GM12891 (cell line): ENCODE measurements around the gene SINHCAF.

Source experiments
- DNase-seq: peaks from one replicate; pipeline ENCODE4 v3.0.0; 2011; ENCODE audit warnings: low spot score; ENCODE audit not compliant: insufficient read length
- FAIRE-seq: peaks from 2 replicates; lab custom pipeline; 2011; peaks lifted over from hg19 to GRCh38; lab: Jason Lieb, UNC
- PAX5 ChIP-seq: IDR thresholded peaks from 2 replicates; pipeline ENCODE4 v1.6.1; 2011; ENCODE audit warnings: low read length, moderate library complexity, mild to moderate bottlenecking; ENCODE audit not compliant: insufficient read depth, severe bottlenecking
- POLR2A ChIP-seq: IDR thresholded peaks from 2 replicates; pipeline ENCODE4 v1.6.1; 2011; ENCODE audit warnings: low read depth, low read length, control low read depth
- POLR2AphosphoS5 ChIP-seq: IDR thresholded peaks from 2 replicates; pipeline ENCODE4 v1.6.1; 2011; ENCODE audit warnings: low read depth, low read length, control low read depth
- POU2F2 ChIP-seq: IDR thresholded peaks from 2 replicates; pipeline ENCODE4 v1.6.1; 2011; ENCODE audit warnings: low read depth, mild to moderate bottlenecking, control low read depth, low read length, moderate library complexity
- SPI1 ChIP-seq: IDR thresholded peaks from 2 replicates; pipeline ENCODE4 v1.6.1; 2011; ENCODE audit warnings: low read depth, low read length, control low read depth
- TAF1 ChIP-seq: IDR thresholded peaks from 2 replicates; pipeline ENCODE4 v1.6.1; 2011; ENCODE audit warnings: low read depth, low read length, control low read depth

Gene SINHCAF

DNA sequence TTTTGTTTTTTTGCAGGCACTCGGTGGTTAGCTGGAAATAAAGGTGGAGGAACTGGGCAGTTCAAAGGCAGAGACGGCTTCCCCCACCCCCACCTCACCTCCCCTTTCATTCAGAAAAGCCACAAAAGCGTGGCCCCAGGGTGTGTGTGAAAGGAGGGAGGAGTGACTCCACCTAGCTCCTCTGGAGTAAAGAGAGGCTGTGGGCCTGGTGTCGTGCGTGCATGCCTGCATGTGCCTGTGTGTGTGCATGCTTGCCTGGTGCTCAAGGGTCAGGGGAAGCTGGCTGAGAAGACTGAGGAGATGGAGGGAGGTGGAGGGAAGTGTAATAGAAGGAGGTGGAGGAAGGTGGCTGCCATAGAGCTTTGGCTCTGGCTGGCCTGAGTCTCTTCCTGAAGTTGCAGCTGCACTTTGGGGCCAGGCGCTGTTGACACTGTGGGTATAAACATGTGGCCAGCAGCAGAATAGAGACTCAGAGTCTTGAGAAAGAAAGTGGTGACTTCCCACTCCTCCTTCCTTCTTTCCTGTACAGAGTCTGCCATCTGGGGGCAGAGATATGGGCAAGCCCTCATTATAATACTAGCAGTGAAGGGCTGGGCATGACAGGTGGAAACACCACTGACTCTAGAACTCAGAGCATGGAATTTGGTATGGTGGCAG lies 36.9 kb upstream of the SINHCAF start:
- TF ChIP-seq TAF1 (no peak), POU2F2 (no peak), PAX5 (no peak), SPI1 (no peak), POLR2A (no peak), POLR2AphosphoS5 (no peak)
- DNase-seq (peak; percentile 27), FAIRE-seq (peak; percentile 68)

DNA sequence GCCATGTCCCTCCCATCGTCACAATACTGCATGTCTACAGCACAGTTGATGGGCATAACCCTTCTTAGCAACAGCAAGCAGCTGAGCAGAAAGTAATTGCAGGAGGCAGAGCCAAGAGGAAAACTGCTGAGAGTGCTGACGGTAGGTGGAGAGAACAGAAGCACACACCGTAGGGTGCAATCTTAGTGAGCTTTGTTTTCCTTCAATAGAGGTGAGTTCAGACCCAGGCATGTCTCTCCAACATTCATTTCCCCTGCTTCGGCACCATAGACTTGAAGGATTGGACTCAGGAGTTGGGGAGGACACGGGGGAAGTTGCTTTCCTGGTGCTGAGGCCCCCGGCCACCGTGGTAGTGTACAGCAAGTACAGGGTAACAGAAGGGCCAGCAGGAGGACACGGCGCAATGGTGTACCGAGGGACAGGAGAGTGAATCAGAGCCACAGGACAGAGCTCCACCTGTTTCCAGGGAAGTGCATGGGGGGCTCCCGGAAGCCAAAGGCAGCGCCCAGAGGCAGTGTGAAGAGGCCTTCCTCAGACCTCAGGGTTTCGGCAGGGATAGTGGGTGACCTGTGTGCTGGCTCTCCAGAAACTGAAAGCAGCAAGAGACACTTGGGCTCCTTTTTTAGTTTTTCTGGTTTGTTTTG lies 36.3 kb upstream of the SINHCAF start:
- TF ChIP-seq POLR2A = no peak
- no peak for TF ChIP-seq POLR2AphosphoS5
- no peak for TF ChIP-seq PAX5
- TF ChIP-seq POU2F2 = no peak
- TF ChIP-seq TAF1 = no peak
- no peak for TF ChIP-seq SPI1
- DNase-seq (peak; percentile 30), FAIRE-seq (peak; percentile 33)

DNA sequence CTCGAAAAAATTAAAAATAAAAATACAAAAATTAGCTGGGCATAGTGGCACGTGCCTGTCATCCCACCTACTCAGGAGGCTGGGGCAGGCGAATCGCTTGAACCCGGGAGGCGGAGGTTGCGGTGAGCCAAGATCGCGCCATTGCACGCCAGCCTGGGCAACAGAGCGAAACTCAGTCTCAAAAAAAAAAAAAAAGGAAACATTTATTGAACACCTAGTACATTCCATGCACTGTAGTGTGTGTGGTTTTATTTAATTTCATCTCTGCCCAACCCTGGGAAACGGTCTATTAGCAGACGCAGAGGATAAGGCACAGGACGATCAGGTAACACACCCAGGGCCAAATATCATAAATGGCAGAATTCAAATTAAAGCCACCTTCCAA lies 35.8 kb upstream of the SINHCAF start:
- no peak for TF ChIP-seq POLR2AphosphoS5
- TF ChIP-seq SPI1 = no peak
- no peak for TF ChIP-seq POLR2A
- TF ChIP-seq TAF1 = no peak
- no peak for TF ChIP-seq PAX5
- no peak for TF ChIP-seq POU2F2
- DNase-seq (no peak), FAIRE-seq (no peak)

DNA sequence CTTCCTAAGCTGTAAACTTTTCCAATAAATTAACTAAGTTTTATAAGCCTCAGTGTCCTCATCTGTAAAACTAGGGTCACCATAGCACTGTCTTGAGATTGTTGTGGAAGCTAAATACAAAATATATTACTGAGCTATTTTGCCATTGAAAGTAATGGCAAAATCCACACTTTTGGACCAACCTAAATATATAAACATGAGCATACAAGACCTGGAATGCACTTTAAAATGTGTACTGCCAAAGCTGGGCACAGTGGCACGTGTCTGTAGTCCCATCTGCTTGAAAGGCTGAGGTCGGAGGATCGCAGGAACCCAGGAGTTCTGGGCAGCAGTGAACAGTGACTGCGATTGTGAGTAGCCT lies 29.8 kb upstream of the SINHCAF start:
- TF ChIP-seq POU2F2 = no peak
- no peak for TF ChIP-seq PAX5
- no peak for TF ChIP-seq POLR2A
- TF ChIP-seq TAF1 = no peak
- TF ChIP-seq SPI1 = no peak
- no peak for TF ChIP-seq POLR2AphosphoS5
- FAIRE-seq = no peak
- no peak for DNase-seq

DNA sequence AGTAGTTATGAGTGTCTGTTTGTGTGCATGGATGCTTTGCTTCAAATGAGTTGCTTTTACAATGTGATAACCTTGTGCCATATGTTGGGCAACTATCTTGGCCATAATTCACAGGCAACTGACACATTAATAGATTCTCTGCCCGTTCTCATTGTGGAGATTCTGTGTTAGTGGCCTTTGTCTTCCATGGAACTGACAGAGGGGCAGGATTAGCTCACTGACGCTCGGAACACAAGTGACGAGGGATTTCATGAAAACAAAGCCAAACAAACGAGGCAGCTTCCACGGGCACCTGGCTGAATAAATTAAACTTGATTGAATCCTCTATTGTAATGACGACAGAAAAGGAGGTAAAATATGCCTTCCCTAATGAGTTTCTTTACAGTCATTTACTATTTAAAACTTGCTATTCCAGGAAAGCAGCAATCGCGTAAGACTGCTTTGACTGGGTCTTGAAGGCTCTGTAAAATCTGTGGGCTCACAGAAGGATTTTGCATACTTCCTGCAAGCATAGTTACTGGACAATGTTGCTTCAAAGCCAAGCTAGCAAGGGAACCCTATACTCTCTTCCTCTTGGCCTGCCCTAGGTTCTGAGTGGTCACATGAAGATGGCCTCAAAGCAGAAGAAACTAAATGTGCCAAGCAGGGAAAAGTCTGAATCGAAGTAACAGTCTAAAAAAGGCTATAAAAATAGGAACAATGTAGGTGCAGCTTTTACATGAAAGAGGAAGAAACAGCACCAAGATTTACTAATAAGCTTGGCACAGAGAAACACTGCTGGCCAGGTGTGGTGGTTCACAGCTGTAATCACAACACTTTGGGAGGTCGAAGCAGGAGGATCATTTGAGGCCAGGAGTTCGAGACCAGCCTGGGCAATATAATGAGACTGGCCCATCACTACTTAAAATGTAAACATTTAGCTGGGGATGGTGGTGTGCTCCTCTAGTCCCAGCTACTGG lies 28.1 kb upstream of the SINHCAF start:
- DNase-seq = no peak
- peak; percentile 59 for FAIRE-seq
- TF ChIP-seq POLR2A (no peak), POU2F2 (no peak), PAX5 (no peak), POLR2AphosphoS5 (no peak), TAF1 (no peak), SPI1 (no peak)

DNA sequence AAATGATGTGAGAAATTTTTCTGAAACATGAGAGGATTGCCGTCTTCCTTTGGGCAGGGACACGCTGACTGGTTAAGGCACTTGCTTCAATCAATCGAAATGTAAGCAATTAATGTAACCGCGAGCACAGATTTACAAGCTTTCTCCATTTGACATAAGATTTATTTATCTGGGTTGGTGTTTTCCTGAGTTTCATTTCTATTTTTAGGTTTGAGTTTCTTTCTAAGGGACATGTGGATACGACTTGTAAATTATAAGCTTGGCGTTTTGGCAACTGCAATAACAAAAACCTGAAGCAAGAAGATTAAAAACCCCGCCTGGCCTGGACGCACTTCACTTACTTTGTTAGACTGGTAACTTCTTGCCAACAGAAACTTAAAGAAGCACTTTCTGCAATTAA lies 20.3 kb upstream of the SINHCAF start:
- no peak for TF ChIP-seq POLR2A
- no peak for TF ChIP-seq TAF1
- no peak for TF ChIP-seq SPI1
- no peak for TF ChIP-seq POLR2AphosphoS5
- no peak for TF ChIP-seq POU2F2
- TF ChIP-seq PAX5 = no peak
- FAIRE-seq (no peak), DNase-seq (no peak)

DNA sequence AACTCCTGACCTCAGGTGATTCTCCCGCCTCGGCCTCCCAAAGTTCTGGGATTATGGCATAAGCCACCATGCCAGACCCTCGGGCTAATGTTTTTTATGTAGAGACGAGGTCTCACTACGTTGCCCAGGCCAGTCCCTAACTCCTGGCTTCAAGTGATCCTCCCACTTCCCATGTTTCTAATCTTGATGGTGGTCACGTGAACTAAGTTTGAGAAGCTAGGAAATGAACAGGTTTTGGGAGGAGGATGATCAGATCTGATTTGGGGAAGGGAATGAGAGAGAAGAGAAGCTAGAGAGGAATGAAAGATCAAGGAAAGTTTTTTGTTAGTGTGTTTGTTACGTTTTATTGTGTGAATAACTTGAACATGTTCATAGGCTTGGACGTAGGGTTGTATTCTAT lies 17.2 kb upstream of the SINHCAF start:
- TF ChIP-seq SPI1 (no peak), POLR2AphosphoS5 (no peak), POLR2A (no peak), TAF1 (no peak), POU2F2 (no peak), PAX5 (no peak)
- FAIRE-seq = no peak

DNA sequence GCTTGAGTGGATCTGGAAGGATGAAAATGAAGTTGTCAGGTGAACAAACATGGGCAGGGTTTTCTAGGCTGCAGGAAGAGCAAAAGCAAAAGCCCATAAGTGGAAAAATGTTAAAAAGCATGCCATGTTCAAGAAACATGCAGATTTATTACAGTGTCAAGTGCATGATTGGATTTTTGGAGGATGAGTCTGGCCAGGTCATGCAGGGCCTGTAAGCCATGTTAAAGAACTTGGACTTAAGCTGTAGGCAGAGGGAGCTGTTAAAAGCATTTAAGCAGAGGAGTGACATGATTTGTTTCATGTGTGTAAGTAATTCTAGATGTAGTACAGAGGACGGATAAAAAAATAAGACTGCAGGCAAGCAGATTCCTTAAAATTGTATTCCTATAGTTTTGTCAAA lies 16.3 kb upstream of the SINHCAF start:
- TF ChIP-seq SPI1 (no peak), POLR2AphosphoS5 (no peak), POU2F2 (no peak), PAX5 (no peak), TAF1 (no peak), POLR2A (no peak)
- no peak for DNase-seq

More for the DNA sequence above, 17.2 kb upstream of the SINHCAF start:
- no peak for DNase-seq

More for the DNA sequence above, 16.3 kb upstream of the SINHCAF start:
- FAIRE-seq = no peak
